PC-9 (cell line): ENCODE data around the gene VTN.

Experiments
- CTCF ChIP-seq: fragments of 200-600 bp; sonication (generic); conservative IDR thresholded peaks from 2 replicates; pipeline ENCODE4 v1.6.1; 2017; ENCODE audit warnings: mixed run types, antibody characterized with exemption, mild to moderate bottlenecking, moderate library complexity
- EZH2 ChIP-seq: fragments of 200-600 bp; sonication (generic); IDR thresholded peaks from 2 replicates; pipeline ENCODE4 v1.8.0; 2017; ENCODE audit warnings: antibody characterized with exemption, low read depth

- TF ChIP-seq CTCF (no peak), EZH2 (no peak)
Measured at GRCh38 chr17:28390984-28391383, 20.9 kb upstream of the VTN start.
